B cell (primary cell): Measurements from ENCODE around the gene PPP6R2. TPM values are rescaled to one million over a fixed set of nuclear protein-coding genes. Genes with fewer than 3 reads are reported as not detected.
A peak's percentile ranks its signal among the peaks of the same experiment; 100 is the strongest.

ENCODE experiments used
- ATAC-seq: fragments of 200-7000 bp; cut with Tn5 transposase; one replicate; pipeline ENCODE4 v1.10.0; 2021; ENCODE audit warnings: low read depth, mild to moderate bottlenecking, moderate number of reproducible peaks, moderate library complexity
- CTCF ChIA-PET: fragments of 350-600 bp; sonication (Branson Sonifier 250); formaldehyde crosslinking; loops from one replicate; lab custom pipeline; 2021; ENCODE audit warnings: antibody characterized with exemption, inconsistent platforms; lab: Charles Lee
- POLR2A ChIA-PET: fragments of 350-600 bp; sonication (Branson Sonifier 250); formaldehyde crosslinking; loops from one replicate; lab custom pipeline; 2021; ENCODE audit warnings: antibody characterized with exemption; lab: Charles Lee
- DNase-seq: peaks from one replicate; pipeline ENCODE4 v3.0.0; 2013
- H2AFZ ChIP-seq: 2 replicates; pipeline ENCODE4 v1.6.1; 2012; ENCODE audit warnings: mild to moderate bottlenecking, low read depth, low read length; ENCODE audit not compliant: insufficient read depth, poor library complexity, severe bottlenecking
- H3K27ac ChIP-seq, 2 donors: 1 replicate in 1 of 2; 2 replicates in 1 of 2; pipeline ENCODE4 v1.5.1; 2012 to 2013; ENCODE audit warnings: low read length in 2 of 2, mild to moderate bottlenecking in 2 of 2, moderate library complexity in 1 of 2
- H3K27me3 ChIP-seq, 4 experiments: fragments of 200-600 bp in 1 of 4; sonication (generic) in 1 of 4; replicated peaks in 1 of 4; 1 replicate in 2 of 4; 2 replicates in 2 of 4; pipeline versions ENCODE4 v1.6.1 to v1.7.0; 2013 to 2016; ENCODE audit warnings: low read length in 3 of 4, mild to moderate bottlenecking in 2 of 4, mixed read lengths in 1 of 4, moderate library complexity in 1 of 4; ENCODE audit not compliant: insufficient read depth in 4 of 4, control insufficient read depth in 3 of 4; ENCODE audit errors: control extremely low read depth in 1 of 4
- H3K36me3 ChIP-seq, 2 experiments: replicated peaks in 1 of 2; 1 replicate in 1 of 2; 2 replicates in 1 of 2; pipeline versions ENCODE4 v1.6.1 to v1.7.1; 2013; ENCODE audit warnings: low read length in 1 of 2; ENCODE audit not compliant: insufficient read depth in 2 of 2, control insufficient read depth in 1 of 2; ENCODE audit errors: control extremely low read depth in 1 of 2, extremely low read depth in 1 of 2
- H3K4me1 ChIP-seq, 2 donors: fragments of 200-600 bp in 1 of 2; sonication (generic) in 1 of 2; 1 replicate in 1 of 2; 2 replicates in 1 of 2; pipeline versions ENCODE4 v1.5.1 to v1.6.1; 2013 to 2017; ENCODE audit warnings: low read length in 2 of 2; ENCODE audit not compliant: control insufficient read depth in 2 of 2, insufficient read depth in 2 of 2
- H3K4me2 ChIP-seq: replicated peaks from 2 replicates; pipeline ENCODE3; 2012; ENCODE audit warnings: mild to moderate bottlenecking, low read depth, low read length; ENCODE audit not compliant: poor library complexity, severe bottlenecking
- H3K4me3 ChIP-seq, 5 experiments: fragments of 200-600 bp in 1 of 5; sonication (generic) in 1 of 5; 1 replicate in 3 of 5; 2 replicates in 2 of 5; pipeline versions ENCODE4 v1.5.1 to v1.7.0; 2011 to 2016; ENCODE audit warnings: low read length in 4 of 5, mild to moderate bottlenecking in 4 of 5, low read depth in 2 of 5, control low read depth in 1 of 5, moderate library complexity in 1 of 5; ENCODE audit not compliant: insufficient read depth in 1 of 5; ENCODE audit errors: control extremely low read depth in 1 of 5, extremely low read depth in 1 of 5
- H3K79me2 ChIP-seq: fragments of 200-600 bp; sonication (generic); one replicate; pipeline ENCODE4 v1.6.0; 2016; ENCODE audit warnings: low read length; ENCODE audit not compliant: control insufficient read depth, insufficient read depth
- H3K9ac ChIP-seq: fragments of 200-600 bp; sonication (generic); 2 replicates; pipeline ENCODE4 v1.6.1; 2017; ENCODE audit warnings: mild to moderate bottlenecking, low read length, moderate library complexity
- H3K9me3 ChIP-seq, 3 donors: one replicate each; pipeline versions ENCODE4 v1.6.1 to v1.7.1; 2013; ENCODE audit warnings: low read length in 2 of 3; ENCODE audit not compliant: control insufficient read depth in 2 of 3, insufficient read depth in 1 of 3; ENCODE audit errors: control extremely low read depth in 1 of 3
- H4K20me1 ChIP-seq: 2 replicates; pipeline ENCODE4 v1.6.0; 2012; ENCODE audit warnings: mild to moderate bottlenecking, low read length; ENCODE audit not compliant: insufficient read depth, control insufficient read depth, poor library complexity, severe bottlenecking
- H3K27ac Mint-ChIP-seq: one replicate; pipeline ENCODE4 v1.8.0; 2021; ENCODE audit warnings: mixed read lengths
- H3K27me3 Mint-ChIP-seq: one replicate; pipeline ENCODE4 v1.8.0; 2021; ENCODE audit warnings: mixed read lengths
- H3K4me1 Mint-ChIP-seq: one replicate; pipeline ENCODE4 v1.8.0; 2021; ENCODE audit warnings: mixed read lengths
- H3K4me3 Mint-ChIP-seq: one replicate; pipeline ENCODE4 v1.8.0; 2021; ENCODE audit warnings: mixed read lengths
- H3K9me3 Mint-ChIP-seq: one replicate; pipeline ENCODE4 v1.8.0; 2022; ENCODE audit warnings: mixed read lengths; ENCODE audit not compliant: insufficient read depth
- CTCF ChIP-seq: fragments of 200-600 bp; IDR thresholded peaks from one replicate; pipeline ENCODE4 v1.8.0; 2022; ENCODE audit warnings: antibody characterized with exemption, mild to moderate bottlenecking
- EZH2 ChIP-seq: IDR thresholded peaks from 2 replicates; pipeline ENCODE4 v1.6.1; 2012; ENCODE audit warnings: borderline replicate concordance, low read depth, mild to moderate bottlenecking, moderate library complexity, low read length; ENCODE audit not compliant: insufficient read depth, poor library complexity, severe bottlenecking
- WGBS: methylation state at CpG from one replicate; pipeline ENCODE4 v1.1.5; 2013; ENCODE audit warnings: missing lambda C conversion rate; ENCODE audit not compliant: insufficient coverage; 5-methylcytosine and 5-hydroxymethylcytosine counted together
- intact Hi-C: fragments of 100-400 bp; cut with micrococcal nuclease; formaldehyde crosslinking; loops from one replicate; pipeline ENCODE4 v1.10.0; 2022
- polyA plus RNA-seq: library from polyadenylated mRNA; depleted of rRNA; stranded (reverse); fragments of >200 nt; gene quantifications from 2 replicates; pipeline ENCODE4 v1.2.3, GENCODE V29; 2012
- total RNA-seq, 2 donors: library from RNA; stranded (reverse); fragments of 120-200 nt in 1 of 2; gene quantifications; 1 replicate in 1 of 2; 2 replicates in 1 of 2; pipeline versions ENCODE4 v1.2.3 to v1.2.4, GENCODE V29; 2013 to 2022

Gene PPP6R2
- total and polyA plus RNA-seq, 2 donors (not counting 1 experiment from before 2014, with no cell fraction given), result 91.4 to 98.7 TPM

- peaks cover 44% of the 10 kb centered on the region for H4K20me1 ChIP-seq
- CTCF ChIA-PET, result interaction anchor here (0.5 to 6.1 kb wide), 4 partner anchors 59 to 228 kb away, joined by 3 to 42 read pairs (median 8); no protein-coding TSS in a partner anchor
- peaks cover 39% of the 10 kb centered on the region for H3K79me2 ChIP-seq
- intact Hi-C loops, result loop anchor here (2.0 kb wide), 1 partner anchor 98 kb away; no protein-coding TSS in a partner anchor
- H2AFZ ChIP-seq, result no peak overlapping the region
- POLR2A ChIA-PET, result interaction anchor here (0.6 kb wide), 1 partner anchor 103 kb away, joined by 3 read pairs; no protein-coding TSS in a partner anchor
- H3K9me3 ChIP-seq, result no peaks in the 10 kb centered on the region
- ATAC-seq, result no peak
- WGBS, result 83% methylated on average over 5 of the region's 5 CpGs
- Mint-ChIP-seq H3K27ac (no peak overlapping the region), H3K4me1 (peaks cover 43% of the 10 kb centered on the region), H3K4me3 (no peak overlapping the region), H3K27me3 (no peaks in the 10 kb centered on the region), H3K9me3 (no peaks in the 10 kb centered on the region)
- no peak overlapping the region for H3K4me2 ChIP-seq
- no peak for DNase-seq
- TF ChIP-seq CTCF (no peak), EZH2 (no peak)
- no peak overlapping the region for H3K9ac ChIP-seq
- peak overlapping the region in 1 of 2 donors; percentile 47 for H3K27ac ChIP-seq
- H3K4me3 ChIP-seq, result no peak overlapping the region
- H3K27me3 ChIP-seq, result no peaks in the 10 kb centered on the region
- peaks cover 5 to 20% of the 10 kb centered on the region in 2 experiments for H3K36me3 ChIP-seq
- H3K4me1 ChIP-seq, result peaks cover 30 to 44% of the 10 kb centered on the region in 2 donors
These were observed 57.8 kb downstream of the PPP6R2 start for GRCh38 chr22:50400931-50401330.

- no peak for DNase-seq
- intact Hi-C loops, result loop anchor here (2.0 kb wide), 1 partner anchor 97 kb away; no protein-coding TSS in a partner anchor
- Histone ChIP-seq H2AFZ (no peak overlapping the region), H3K9me3 (no peaks in the 10 kb centered on the region), H4K20me1 (peaks cover 44% of the 10 kb centered on the region), H3K4me2 (no peak overlapping the region), H3K79me2 (peaks cover 32% of the 10 kb centered on the region), H3K27me3 (no peaks in the 10 kb centered on the region), H3K4me1 (peaks cover 30 to 39% of the 10 kb centered on the region in 2 donors), H3K36me3 (peaks cover 5 to 23% of the 10 kb centered on the region in 2 experiments), H3K4me3 (no peak overlapping the region), H3K27ac (no peak overlapping the region), H3K9ac (no peak overlapping the region)
- TF ChIP-seq CTCF, result no peak
- no peak for TF ChIP-seq EZH2
- POLR2A ChIA-PET, result no interaction called here
- no peak for ATAC-seq
- H3K4me3 Mint-ChIP-seq, result no peak overlapping the region
- no peaks in the 10 kb centered on the region for H3K27me3 Mint-ChIP-seq
- no peaks in the 10 kb centered on the region for H3K9me3 Mint-ChIP-seq
- CTCF ChIA-PET, result interaction anchor here (0.7 to 6.1 kb wide), 3 partner anchors 60 to 482 kb away, joined by 3 to 42 read pairs (median 3); no protein-coding TSS in a partner anchor
- H3K4me1 Mint-ChIP-seq, result peaks cover 38% of the 10 kb centered on the region
- 100% methylated on average over 2 of the region's 4 CpGs for WGBS
- H3K27ac Mint-ChIP-seq, result no peak overlapping the region
These were observed 58.8 kb downstream of the PPP6R2 start for GRCh38 chr22:50401907-50402306.
